Glomerular endothelial cell (primary cell): ENCODE measurements around the gene F2RL3. TPM values are rescaled to one million over a fixed set of nuclear protein-coding genes. Genes with fewer than 3 reads are reported as not detected.
"Not testable (repeated sequence)": the region's sequence is repeated elsewhere in the genome, so short reads cannot be mapped to it uniquely, and the experiment has no call there.

Source experiments
- DNase-seq: peaks from one replicate; pipeline ENCODE4 v3.0.0-alpha.2; 2011; ENCODE audit warnings: low read depth, low spot score; ENCODE audit errors: extremely low read depth
- total RNA-seq: library from RNA; depleted of rRNA; stranded (reverse); fragments of >200 nt; gene quantifications from 2 replicates; pipeline ENCODE4 v1.2.3, GENCODE V29; 2015

Gene F2RL3
- total RNA-seq, 1 donor from 2014 or later = 79.1 TPM

- no peak for DNase-seq
These were observed 14.4 kb upstream of the F2RL3 start for GRCh38 chr19:16874250-16874977.

DNA sequence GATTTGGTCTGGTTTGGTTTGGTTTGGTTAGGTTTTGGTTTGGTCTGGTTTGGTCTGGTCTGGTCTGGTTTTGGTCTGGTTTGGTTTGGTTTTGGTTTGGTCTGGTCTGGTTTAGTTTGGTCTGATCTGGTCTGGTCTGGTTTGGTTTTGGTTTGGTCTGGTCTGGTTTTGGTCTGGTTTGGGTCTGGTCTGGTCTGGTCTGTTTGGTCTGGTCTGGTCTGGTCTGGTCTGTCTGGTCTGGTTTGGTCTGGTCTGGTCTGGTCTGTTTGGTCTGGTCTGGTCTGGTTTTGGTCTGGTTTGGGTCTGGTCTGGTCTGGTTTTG lies 13.9 kb upstream of the F2RL3 start:
- DNase-seq = not testable (repeated sequence)

- DNase-seq = no peak
These were observed 12.9 kb upstream of the F2RL3 start for GRCh38 chr19:16875584-16876555.

DNA sequence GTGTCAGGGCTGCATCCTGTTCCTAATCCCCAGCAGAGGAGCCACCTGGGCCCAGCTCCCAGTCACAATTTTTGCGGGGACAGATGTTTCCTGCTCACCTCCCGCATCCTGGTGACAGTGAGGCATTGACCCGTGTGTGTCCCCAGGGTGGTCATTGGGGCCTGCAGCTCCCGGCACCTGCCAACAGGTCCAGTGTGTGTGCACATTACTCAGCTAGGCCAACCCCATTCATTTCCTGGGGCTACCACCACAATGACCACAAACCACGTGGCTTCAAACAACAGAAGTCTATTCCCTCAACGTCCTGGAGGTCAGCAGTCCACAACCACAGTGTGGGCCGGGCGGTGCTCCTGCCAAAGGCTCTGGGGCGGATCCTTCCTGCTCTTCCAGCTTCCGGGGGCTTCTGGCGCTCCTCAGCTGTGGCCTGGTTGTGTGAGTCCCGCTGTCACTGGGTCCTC lies 11.9 kb upstream of the F2RL3 start:
- no peak for DNase-seq

- no peak for DNase-seq
These were observed 11.2 kb upstream of the F2RL3 start for GRCh38 chr19:16877581-16877980.

DNA sequence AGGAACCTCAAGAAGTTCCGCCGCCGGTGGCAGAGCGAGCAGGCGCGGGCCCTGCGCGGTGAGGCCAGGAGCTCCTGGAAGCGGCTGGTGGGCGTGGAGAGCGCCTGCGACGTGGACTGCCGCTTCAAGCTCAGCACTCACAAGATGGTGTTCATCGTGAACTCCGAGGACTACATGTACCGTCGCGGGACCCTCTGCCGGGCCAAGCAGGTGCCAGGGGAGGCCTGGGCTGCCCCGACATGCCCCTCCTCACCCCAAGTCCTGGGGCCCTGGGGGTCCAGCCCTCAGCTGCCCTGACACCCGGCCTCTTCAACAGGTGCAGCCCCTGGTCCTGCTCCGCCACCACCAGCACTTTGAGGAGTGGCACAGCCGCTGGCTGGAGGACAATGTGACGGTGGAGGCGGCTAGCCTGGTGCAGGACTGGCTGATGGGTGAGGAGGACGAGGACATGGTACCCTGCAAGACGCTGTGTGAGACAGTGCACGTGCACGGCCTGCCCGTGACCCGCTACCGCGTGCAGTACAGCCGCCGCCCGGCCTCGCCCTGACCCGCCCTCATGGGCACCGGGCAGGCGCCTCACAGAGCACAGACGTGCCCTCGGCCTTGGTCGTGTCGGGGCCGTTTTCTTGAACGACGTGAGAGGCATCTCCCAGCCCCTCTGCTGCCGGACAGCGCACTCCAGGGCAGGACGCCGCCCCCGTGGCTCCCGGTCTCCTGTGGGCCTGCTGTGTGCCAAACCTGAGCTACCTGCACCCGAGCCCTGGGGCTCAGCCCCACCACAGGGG lies 10.4 kb upstream of the F2RL3 start:
- DNase-seq = no peak

DNA sequence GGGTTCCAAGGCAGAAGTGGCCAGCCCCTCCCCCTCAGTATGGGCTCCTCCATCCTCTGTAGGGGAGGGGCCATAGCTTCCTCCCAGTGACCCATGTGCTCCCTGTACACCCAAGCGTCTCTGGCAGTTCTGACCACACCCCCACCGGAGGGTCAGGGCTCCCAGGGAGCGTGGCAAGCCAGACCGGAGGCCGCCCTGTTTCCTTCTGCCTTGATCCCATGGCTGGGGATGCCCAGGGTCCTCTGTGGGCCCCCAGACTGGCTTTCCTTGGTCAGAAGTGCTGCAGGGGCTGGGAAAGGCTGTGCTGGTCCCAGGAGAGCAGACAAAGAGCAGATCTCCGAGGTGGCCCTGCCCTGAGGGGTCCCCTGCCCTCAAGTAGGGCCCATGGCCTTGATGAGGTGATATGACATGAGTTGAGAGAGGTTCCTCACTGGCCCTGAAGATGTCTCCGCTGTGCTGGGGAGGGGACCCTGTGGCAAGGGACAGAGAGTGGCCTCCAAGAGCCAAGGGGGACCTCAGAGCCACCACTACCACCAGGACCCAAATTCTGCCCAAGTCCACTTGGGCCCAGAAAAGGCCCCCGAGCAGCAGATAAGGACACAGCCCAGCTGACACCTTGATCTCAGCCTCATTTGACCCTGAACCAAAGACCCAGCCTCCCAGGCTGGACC lies 7.8 kb upstream of the F2RL3 start:
- no peak for DNase-seq

GRCh38 chr19:16882146-16882545 lies 6.7 kb upstream of the F2RL3 start:
- no peak for DNase-seq

- no peak for DNase-seq
These were observed 5.3 kb upstream of the F2RL3 start for GRCh38 chr19:16883522-16883921.

GRCh38 chr19:16885166-16885565 lies 3.6 kb upstream of the F2RL3 start:
- no peak for DNase-seq

DNA sequence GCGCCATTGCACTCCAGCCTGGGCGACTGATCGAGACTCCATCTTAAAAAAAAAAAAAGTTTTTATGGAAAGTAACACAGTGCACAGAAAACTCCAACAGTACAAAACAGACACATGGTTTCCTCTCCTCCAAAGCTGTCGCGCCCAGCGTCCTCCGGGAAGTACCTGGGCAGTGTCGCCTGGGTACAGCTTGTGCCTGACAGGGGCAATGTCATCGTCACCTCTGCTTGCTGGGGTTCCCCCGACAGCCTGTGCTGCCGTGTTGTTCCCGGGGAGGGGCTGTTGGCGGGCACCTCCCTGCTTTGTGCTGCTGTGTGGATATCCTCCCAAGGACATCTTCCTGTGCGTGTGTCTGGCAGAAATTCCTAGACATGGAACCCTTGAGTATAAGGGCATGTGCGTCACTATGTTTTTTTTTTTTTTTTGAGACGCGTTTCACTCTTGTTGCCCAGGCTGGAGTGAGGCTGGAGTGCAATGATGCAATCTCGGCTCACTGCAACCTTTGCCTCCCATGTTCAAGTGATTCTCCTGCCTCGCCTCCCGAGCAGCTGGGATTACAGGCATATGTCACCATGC lies 2.4 kb upstream of the F2RL3 start:
- no peak for DNase-seq

DNA sequence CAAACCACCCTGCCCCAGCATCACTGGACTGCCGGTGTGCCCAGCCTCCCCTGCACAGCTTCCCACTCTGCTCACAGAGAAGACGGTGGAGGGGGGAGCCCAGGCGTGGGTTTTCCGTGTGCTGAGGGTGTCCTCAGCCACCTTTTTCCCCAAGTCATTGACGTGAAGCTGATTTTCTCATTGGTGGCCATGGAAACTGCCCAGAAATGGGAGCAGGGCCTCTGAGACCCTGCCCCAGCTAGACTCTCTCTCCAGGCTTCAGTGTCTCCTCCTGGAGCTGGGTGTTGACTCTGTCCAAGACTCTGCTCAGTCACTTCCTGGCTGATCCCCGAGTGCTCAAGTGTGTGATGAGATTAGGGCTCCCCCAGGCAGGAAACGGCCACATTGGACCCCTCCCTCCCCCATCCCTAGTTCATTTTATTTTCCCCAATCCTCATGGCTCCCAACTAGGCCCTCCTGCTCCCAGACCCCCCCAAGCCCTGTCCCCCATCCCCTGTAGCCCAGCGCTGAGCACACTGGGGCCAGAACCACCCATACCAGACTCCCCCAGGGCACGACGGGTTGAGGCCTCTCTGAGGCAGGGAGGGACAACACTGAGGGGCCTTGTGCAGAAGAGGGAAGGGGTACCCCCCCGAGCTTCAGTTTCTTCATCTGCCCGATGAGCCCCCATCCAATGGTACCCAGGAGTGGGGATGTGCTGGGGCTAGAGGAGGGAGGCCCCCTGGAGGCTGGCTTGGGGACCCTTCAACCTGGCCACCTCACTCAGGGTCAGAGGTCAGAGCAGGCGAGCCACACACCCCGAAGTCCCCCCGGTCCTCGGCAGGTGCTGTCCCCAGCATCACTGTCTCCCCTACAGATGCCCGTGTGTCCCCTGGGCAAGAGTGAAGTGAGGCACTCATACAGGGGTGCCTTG lies 1.2 kb upstream of the F2RL3 start:
- DNase-seq = no peak

DNA sequence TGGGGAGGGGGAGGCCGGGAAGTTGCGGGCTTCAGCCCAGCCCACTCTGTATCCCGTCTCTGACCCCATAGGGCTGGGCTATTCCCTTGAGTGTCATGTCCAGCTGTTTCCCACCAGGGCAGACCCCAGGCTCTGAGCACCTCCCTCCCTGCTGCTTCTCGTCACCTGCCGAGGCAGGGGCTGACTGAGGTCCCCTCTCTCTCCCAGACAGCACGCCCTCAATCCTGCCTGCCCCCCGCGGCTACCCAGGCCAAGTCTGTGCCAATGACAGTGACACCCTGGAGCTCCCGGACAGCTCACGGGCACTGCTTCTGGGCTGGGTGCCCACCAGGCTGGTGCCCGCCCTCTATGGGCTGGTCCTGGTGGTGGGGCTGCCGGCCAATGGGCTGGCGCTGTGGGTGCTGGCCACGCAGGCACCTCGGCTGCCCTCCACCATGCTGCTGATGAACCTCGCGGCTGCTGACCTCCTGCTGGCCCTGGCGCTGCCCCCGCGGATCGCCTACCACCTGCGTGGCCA lies 625 bp downstream of the F2RL3 start:
- no peak for DNase-seq

GRCh38 chr19:16889883-16890460 lies 1.2 kb downstream of the F2RL3 start:
- DNase-seq = no peak

GRCh38 chr19:16890461-16891184 lies 1.8 kb downstream of the F2RL3 start:
- DNase-seq = no peak

GRCh38 chr19:16891696-16892382 lies 3.0 kb downstream of the F2RL3 start:
- DNase-seq = no peak

- DNase-seq = no peak
These were observed 3.6 kb downstream of the F2RL3 start for GRCh38 chr19:16892436-16892835.
